GM18508 (cell line): ENCODE results near the gene MYB.
"Not testable (repeated sequence)": the region's sequence is repeated elsewhere in the genome, so short reads cannot be mapped to it uniquely, and the experiment has no call there.

Experiments used
- ATAC-seq: cut with Tn5 transposase; IDR thresholded peaks from one replicate; pipeline ENCODE4 v1.9.1; 2021; ENCODE audit warnings: moderate number of reproducible peaks; ENCODE audit not compliant: insufficient read depth, unreplicated experiment

Gene MYB

DNA sequence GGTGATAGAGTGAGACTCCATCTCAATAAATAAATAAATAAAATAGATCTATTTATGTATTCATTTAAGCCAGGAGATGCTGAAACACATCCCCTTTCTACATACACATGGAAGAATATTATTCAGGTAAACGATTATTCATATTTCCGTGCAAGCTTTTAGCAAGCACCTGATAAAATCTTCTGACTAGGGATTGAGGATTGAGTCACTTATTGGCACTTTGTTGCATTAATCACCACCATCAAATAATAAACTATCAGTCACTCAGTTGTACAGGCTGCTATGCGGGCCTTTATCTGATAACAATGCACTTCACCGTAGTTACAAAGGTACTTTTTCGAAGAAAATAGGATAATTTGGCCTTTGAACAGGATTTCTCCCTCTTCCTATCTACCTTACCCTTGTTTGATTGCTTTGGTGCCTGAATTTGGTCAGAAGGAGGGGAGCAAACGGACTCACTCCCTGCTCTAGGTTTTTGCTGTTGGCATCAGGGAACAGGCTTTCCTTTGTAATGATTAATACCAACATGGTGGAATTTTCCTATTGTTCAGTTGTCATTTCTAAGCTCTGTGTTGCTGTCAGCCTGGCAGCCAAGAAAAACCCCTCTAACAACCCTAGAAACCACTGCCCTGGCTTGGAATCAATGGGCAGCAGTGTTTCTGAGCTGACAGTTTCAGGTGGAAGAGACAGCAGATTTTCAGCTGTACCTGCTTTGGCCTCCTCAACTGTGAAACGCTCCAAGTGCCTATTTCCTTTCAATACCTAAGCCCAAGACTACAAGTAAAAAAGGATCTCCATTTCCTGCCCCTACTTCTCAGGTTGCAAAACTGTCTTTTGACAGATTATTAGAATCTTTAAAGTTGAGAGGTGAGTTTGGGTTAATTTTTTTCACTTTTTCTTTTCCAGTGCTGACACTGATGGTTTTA lies 63.0 kb downstream of the MYB start:
- no peak for ATAC-seq

DNA sequence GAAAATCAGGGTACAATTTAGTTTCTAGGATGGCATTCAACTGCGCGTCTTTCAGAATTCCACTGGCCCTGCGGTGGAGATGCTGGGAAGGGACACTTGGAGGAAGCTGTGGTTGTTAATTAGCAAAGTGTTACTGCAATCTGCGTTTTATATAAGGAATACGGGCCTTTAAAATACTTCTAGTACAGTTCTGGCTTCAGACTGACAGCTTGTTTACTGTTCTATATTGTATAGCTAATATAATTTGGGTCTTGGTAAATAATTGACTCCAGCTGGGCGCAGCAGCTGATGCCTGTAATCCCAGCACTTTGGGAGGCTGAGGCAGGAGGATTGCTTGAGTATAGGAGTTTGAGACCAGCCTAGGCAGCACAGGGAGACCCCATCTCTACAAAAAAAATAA lies 63.7 kb downstream of the MYB start:
- no peak for ATAC-seq

DNA sequence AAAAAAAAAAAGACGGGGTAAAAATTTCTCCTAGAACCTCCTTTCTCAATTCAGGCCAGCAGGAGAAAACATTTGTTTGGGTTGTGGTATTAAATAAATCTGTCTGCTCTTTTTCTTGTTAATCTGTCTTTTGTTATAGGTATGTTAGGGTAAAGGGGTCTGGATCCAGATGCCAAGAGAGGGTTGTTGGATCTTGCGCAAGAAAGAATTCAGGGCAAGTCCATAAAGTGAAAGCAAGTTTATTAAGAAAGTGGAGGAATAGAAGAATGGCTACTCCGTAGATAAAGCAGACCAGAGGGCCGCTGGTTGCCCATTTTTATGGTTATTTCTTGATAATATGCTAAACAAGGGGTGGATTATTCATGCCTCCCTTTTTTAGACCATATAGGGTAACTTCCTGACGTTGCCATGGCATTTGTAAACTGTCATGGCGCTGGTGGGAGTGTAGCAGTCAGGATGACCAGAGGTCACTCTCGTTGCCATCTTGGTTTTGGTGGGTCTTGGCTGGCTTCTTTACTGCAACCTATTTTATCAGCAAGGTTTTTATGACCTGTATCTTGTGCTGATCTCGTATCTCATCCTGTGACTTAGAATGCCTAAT lies 65.4 kb downstream of the MYB start:
- not testable (repeated sequence) for ATAC-seq

DNA sequence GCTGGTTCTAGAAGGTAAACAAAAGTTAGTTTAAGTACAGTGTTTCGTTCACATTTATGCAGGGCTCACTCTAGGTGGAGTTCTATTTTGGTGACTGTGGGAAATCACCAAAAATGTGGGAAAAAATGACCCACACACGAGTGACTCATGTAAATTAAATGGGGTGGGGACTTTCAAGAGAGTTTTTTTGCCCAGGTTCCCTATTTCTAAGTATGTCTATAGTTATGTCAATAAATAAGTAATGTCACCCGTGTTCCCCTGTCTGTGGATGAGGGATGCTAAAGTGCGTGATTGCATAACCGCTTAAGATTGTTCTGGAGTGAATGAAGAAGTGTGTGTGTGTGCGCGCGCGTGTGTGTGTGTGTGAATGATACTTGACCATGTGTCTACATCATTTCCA lies 69.1 kb downstream of the MYB start:
- no peak for ATAC-seq

DNA sequence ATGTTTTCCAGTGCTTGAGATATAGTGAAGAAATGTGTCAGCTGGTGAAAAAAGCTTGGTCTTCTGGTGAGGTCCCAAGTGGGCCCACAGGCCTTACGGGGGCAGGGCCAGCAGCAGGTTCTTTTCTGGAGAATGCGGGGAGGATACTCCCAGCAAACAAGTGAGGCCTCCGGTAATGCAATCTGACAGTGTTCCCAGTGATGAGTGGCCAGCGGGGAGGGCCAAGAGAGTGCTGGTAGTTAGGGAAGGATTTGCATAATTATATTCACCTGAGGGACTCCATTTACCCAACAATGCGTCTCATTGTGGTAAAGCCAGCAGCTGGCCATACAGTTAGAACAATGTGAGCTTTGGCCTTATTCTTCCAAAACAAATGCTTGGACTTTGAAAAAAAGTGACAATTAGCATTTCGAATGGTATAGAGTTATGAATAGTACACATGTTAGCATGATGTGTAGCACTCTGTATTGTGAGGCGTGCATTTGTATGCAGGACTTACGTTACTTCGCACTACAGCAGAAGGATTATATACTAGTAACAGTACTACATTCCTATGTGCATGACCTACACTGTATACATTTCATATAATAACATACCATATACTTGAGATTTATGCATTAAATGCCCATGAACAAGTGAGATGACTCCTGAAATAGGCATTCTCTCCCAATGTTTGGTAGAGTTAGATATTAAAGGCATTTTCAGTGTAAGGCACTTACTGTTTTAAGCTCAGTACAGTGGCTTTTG lies 69.8 kb downstream of the MYB start:
- ATAC-seq: no peak

DNA sequence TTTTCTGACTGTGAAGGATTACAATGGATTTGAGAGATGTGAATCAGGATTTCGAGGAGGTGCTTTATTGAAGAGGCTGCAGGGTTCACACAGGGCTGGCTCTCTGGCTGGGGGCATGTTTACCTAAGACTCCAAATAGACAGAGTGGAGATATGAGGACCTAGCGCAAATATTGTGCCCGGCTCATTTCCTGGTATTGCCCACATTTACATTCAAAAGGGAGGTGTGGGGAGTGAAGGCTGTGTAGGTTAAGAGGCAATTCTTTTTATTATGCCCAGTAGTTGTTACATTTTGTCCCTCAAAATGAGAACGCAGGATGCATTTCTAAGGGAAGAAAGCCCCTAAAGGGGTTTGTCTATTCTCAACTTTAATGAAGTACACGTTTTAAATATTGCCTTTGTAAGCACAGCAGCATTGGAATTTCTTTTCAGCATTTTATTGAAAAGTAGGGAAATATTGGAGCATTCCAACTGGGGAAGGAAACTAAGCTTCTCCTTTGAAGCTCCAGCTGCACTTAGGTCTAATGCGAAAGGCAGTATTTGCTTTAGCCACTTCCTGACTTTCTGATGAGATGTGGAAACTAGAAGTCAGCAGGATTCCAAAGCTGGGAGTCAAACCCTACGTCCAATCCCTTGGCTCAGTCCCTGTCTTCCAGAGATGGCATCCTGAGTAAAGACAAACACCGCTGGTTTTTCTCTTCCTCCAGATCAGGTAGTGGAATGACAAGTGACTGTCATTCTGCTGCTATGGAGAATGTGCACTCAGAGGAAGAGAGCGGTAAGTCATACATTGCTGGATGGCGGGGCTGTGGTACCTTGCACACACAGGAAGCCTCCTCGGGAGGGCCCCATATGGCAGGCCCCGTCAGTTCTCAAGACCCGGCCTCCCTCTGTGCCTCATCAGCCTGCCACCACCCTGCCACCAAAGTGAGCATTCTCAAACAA lies 70.7 kb downstream of the MYB start:
- ATAC-seq: no peak

DNA sequence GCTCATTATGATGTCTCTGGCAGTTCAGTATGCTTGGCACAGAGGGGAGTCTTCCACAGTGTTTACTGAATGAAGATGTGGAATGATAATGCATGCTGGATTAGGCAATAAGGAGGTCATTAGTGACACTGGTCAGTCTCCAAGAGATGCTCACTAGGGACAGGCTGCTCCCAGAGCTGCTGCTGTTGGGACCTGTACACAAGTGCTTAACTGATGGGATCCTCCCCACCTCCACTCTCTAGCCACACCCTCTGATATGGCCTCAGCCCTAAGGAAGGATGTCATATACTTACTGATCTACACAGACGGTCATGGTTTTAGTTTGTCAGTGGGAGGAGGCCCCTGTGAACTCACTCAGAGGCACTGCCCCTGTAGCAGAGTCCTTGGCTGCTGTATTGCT lies 73.4 kb downstream of the MYB start:
- ATAC-seq: no peak

DNA sequence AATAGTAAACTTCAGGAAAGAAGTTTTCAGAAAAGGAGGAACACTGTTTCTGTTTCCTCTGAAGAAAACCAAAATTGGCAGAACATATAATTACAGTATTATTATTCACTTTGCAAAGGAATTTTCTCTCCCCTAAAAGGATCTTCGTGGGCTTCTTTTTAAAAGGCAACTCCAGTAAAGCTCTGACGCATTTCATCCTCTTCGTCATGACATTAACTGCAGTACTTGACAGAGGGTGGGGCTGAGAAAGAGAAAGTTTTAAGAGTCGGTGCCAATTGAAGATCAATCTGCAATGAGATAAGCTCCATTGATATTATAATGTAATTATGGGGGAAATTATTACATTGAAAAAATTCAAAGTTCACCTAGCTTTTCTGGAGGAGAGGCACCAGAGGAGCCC lies 75.8 kb downstream of the MYB start:
- no peak for ATAC-seq

DNA sequence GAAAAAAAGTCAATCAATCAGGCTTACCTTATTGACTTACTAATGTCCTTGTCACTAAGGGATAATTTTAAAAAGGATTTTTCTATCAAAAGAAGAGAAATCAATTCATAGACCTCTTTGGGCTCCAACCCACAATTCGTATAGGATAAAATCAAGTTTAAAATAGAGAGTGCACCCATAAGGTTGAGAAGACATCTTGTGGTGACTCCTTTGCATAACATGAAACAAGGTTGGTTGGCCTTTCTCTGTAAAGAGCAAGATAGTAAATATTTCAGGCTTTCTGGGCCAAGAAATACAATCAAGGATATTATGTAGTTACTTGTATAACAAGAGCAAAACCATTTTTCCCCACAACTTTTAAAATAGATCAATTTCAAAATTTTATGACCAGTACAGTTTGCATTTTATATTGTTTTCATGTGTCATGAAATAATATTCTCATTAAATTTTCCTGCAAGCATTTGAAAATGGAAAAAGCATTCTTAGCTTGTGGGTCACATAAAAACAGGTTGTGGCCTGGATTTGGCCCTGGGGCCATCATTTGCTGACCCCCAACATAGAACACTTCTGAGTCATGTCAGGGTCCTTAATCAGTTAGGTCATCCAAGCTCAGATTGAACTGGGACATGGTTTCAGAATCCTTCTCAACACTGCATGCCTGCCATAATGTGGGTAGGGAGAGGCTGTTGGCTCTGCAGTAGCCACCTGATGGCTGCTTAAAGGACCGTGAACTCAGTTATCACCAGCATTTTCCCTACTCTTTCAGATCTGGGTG lies 76.7 kb downstream of the MYB start:
- no peak for ATAC-seq

DNA sequence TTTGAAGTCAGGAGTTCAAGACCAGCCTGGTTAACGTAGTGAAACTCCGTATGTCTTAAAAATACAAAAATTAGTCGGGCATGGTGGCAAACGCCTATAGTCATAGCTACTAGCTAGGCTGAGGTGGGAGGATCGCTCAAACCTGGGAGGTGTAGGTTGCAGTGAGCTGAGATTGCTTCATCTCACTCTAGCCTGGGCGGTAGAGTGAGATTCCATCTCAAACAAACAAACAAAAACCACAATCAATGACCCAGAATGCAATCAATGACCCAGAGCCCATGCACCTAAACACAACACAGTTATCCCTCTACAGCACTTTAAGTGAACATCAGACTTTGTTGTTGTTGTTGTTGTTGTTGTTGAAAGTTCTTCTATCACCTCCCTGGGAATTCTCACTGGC lies 77.9 kb downstream of the MYB start:
- no peak for ATAC-seq

DNA sequence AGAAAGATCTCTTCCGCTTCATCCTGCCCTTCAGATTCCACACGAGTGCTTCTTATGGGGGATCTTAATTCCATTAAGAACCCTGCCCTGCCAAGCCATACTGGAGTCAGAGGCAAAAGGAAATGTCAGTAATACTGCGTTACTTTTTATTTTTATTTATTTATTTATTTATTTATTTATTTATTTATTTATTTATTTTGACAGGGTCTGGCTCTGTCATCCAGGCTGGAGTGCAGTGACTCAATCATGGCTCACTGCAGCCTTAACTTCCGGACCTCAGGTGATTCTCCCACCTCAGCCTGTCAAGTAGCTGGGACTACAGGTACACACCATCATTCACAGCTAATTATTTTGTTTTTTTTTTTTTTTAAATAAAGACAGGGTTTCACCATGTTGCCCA lies 79.5 kb downstream of the MYB start:
- ATAC-seq: no peak

DNA sequence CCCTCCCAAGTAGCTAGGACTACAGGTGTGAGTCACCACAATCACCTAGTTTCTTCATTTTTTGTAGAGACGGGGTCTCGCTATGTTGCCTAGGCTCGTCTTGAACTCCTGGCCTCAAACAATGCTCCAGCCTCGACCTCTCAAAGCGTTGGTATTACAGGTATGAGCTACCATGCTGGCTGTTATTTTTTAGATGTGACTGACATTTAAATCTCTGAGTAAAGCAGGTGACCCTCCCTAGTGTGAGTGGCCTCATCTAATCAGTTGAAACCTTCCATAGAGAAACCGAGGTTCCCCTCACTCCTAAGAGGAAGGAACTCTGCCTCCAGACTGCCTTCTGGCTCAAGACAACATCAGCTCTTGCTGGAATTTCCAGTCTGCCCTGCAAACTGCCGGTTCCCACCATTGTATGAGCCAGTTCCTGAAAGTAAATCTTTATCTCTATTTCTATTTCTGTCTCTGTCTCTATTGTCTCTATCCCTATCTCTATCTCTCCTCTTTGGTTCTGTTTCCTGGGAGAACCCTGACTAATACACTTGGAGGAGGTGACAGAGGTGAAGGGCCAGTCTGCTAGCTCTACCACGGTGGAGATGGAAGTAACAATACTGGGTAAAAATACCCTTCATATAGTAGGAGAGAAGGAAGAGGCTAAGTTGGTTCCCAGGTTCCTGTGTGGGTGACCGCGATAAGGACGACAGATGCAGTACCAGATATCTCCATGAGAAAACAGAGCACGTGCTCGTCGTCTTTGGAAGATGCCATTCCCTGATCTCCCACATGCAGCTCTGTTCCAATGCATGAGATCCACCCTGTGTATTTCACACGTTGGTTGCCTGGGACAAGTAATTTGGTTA lies 81.0 kb downstream of the MYB start:
- ATAC-seq: no peak

DNA sequence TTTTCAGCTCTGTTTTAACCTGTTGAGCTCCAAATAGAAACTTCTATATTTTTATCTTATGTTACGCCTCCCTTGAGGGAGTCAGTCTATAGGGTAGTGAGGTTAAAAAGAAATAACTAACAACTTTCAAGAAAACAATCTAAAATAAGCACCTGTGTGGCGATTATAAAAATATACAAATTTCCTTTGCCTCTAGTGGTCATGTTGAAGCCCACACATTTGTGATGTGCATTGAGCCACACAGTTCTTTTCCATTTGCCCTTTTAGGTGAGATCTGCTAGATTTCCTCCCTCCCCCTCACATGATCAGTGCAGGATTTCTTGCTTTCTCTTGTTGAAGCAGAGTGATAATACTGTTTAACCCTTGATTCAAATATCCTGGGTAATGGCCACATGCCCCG lies 84.2 kb downstream of the MYB start:
- no peak for ATAC-seq

DNA sequence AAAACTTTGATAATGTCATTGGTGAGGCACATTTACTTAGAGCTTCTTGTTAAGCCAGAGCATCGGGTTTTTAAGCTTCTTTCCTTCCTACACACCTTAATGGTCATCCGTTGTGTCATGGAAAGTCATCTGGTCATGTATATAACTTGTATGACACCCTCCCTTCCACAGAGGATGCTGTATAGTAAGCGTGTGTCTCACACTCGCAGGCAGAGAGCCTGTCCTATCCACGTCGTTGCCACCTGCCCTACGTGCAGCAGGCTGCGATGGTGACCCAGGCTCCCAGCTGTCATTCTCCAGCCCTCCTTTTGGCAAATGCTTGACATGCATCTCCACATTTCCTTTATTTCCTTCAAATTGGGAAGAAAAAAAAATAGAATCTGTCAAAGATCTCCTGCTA lies 85.6 kb downstream of the MYB start:
- ATAC-seq: no peak

DNA sequence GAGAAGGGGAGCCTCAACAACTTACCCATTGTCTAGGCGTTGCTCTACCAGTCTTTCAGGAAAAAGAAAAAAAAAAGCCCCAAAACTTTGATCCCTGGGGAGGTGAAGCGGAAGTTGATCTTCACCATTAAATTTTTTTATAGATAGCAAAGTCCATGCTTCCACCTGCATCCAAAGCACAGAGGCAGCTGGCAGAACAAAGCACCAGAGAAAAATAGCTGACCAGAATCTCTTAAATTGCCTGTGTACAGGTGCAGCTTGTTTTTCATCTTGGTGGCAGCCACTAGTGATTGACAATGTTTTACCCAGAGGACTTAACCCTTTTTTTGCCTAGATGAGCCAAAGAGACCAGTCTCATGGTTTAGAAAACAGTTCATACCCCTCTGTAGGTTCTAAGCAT lies 86.0 kb downstream of the MYB start:
- no peak for ATAC-seq

DNA sequence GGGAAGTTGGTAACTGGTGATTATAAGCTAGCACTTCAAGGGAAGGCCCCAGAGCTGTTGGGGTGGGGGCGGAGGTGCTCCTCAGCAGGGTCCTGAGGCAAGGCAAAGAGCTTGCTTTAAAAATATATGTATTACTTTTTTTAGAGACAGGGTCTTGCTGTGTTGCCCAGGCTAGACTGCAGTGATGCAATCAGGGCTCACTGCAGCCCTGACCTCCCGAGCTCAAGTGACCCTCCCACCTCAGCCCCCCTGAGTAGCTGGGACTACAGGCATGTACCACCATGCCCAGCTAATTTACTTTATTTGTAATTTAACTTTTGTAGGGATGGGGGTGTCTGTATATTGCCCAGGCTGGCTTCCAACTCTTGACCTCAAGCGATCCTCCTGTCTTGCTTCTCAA lies 87.2 kb downstream of the MYB start:
- no peak for ATAC-seq

DNA sequence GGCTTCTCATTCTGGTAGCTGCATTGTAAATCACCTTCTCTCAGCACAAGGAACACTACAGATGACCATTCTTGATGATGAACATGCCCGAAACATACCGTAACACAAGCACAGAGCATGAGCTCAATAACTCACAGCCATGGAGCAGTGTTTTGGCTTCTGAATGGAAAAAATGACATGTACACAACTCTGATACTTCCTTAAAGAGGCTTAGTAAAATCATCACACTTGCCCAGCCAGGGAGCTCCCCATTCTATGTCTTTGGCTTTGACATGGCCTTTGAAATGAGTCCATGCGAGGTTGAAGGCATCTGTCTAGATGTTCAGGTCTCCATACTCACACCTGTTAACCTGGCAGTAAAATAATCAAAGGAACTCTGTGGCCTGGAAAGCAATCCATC lies 87.6 kb downstream of the MYB start:
- no peak for ATAC-seq
